Endothelial cell (in vitro differentiated cells): Measurements from ENCODE around the gene EHMT1. TPM values are rescaled to one million over a fixed set of nuclear protein-coding genes. Genes with fewer than 3 reads are reported as not detected.

Experiments used
- DNase-seq: peaks from one replicate; pipeline ENCODE4 v3.0.0; 2021; ENCODE audit warnings: low spot score
- H3K27ac Mint-ChIP-seq: one replicate; pipeline ENCODE4 v1.8.0; 2021; ENCODE audit warnings: mixed read lengths, inconsistent platforms; ENCODE audit not compliant: unreplicated experiment
- H3K27me3 Mint-ChIP-seq: one replicate; pipeline ENCODE4 v1.8.0; 2021; ENCODE audit warnings: mild to moderate bottlenecking, moderate library complexity, mixed read lengths, inconsistent platforms; ENCODE audit not compliant: unreplicated experiment
- H3K36me3 Mint-ChIP-seq: one replicate; pipeline ENCODE4 v1.8.0; 2021; ENCODE audit warnings: mild to moderate bottlenecking, low read depth, mixed read lengths, inconsistent platforms; ENCODE audit not compliant: unreplicated experiment
- H3K4me1 Mint-ChIP-seq: one replicate; pipeline ENCODE4 v1.8.0; 2021; ENCODE audit warnings: mild to moderate bottlenecking, mixed read lengths, inconsistent platforms; ENCODE audit not compliant: unreplicated experiment
- H3K4me3 Mint-ChIP-seq: one replicate; pipeline ENCODE4 v1.8.0; 2021; ENCODE audit warnings: mild to moderate bottlenecking, mixed read lengths, inconsistent platforms; ENCODE audit not compliant: unreplicated experiment
- H3K9me3 Mint-ChIP-seq: one replicate; pipeline ENCODE4 v1.8.0; 2021; ENCODE audit warnings: mixed read lengths, inconsistent platforms; ENCODE audit not compliant: unreplicated experiment
- CTCF ChIP-seq: fragments of 200-600 bp; sonication (generic); IDR thresholded peaks from one replicate; pipeline ENCODE4 v1.5.0; 2021; ENCODE audit warnings: antibody characterized with exemption; ENCODE audit not compliant: unreplicated experiment
- total RNA-seq: library from RNA; stranded (reverse); fragmentation: NEBNext Ultra II Directional; extraction: Animal tissue kit (Norgen Biotek cat#: 25700); gene quantifications from one replicate; pipeline ENCODE4 v1.2.1, GENCODE V29; 2021; ENCODE audit not compliant: unreplicated experiment

The EHMT1 gene
- total RNA-seq, 1 donor from 2014 or later: 120 TPM

GRCh38 chr9:137756045-137756744 is 137.4 kb downstream of the EHMT1 start:
- DNase-seq: no peak
- TF ChIP-seq CTCF: no peak
- Mint-ChIP-seq H3K36me3 (peaks cover 59% of the 10 kb centered on the region), H3K4me1 (no peaks in the 10 kb centered on the region), H3K9me3 (no peaks in the 10 kb centered on the region), H3K4me3 (no peak overlapping the region), H3K27me3 (peaks cover 9% of the 10 kb centered on the region), H3K27ac (no peak overlapping the region)

- no peak for TF ChIP-seq CTCF
- Mint-ChIP-seq H3K27me3 (peaks cover 8% of the 10 kb centered on the region), H3K4me3 (no peak overlapping the region)
These were observed 138.3 kb downstream of the EHMT1 start for GRCh38 chr9:137757139-137757538.

GRCh38 chr9:137757613-137758029 is 138.8 kb downstream of the EHMT1 start:
- no peak for DNase-seq
- peaks cover 4% of the 10 kb centered on the region for H3K27me3 Mint-ChIP-seq
- no peaks in the 10 kb centered on the region for H3K4me1 Mint-ChIP-seq
- TF ChIP-seq CTCF: no peak
- no peak overlapping the region for H3K4me3 Mint-ChIP-seq
- no peaks in the 10 kb centered on the region for H3K9me3 Mint-ChIP-seq
- peak overlapping the region; percentile 36 for H3K27ac Mint-ChIP-seq
- peaks cover 61% of the 10 kb centered on the region for H3K36me3 Mint-ChIP-seq

More at GRCh38 chr9:137757139-137757538, 138.3 kb downstream of the EHMT1 start:
- Mint-ChIP-seq H3K36me3 (peaks cover 59% of the 10 kb centered on the region), H3K9me3 (no peaks in the 10 kb centered on the region), H3K4me1 (no peaks in the 10 kb centered on the region), H3K27ac (no peak overlapping the region)
- DNase-seq: no peak

GRCh38 chr9:137758067-137758466 is 139.3 kb downstream of the EHMT1 start:
- peaks cover 64% of the 10 kb centered on the region for H3K36me3 Mint-ChIP-seq
- peak overlapping the region; percentile 36 for H3K27ac Mint-ChIP-seq
- H3K4me3 Mint-ChIP-seq: no peak overlapping the region
- TF ChIP-seq CTCF: no peak
- peaks cover 4% of the 10 kb centered on the region for H3K27me3 Mint-ChIP-seq
- H3K9me3 Mint-ChIP-seq: no peaks in the 10 kb centered on the region
- DNase-seq: no peak
- no peaks in the 10 kb centered on the region for H3K4me1 Mint-ChIP-seq

- Mint-ChIP-seq H3K36me3 (peaks cover 59% of the 10 kb centered on the region), H3K27ac (no peak overlapping the region), H3K27me3 (peaks cover 4% of the 10 kb centered on the region), H3K9me3 (no peaks in the 10 kb centered on the region), H3K4me3 (no peak overlapping the region), H3K4me1 (peaks cover 2% of the 10 kb centered on the region)
- no peak for TF ChIP-seq CTCF
- DNase-seq: no peak
These were observed 140.3 kb downstream of the EHMT1 start for GRCh38 chr9:137759117-137759516.
